IMR-90 (cell line): Measurements from ENCODE around the gene STAB1. TPM values are rescaled to one million over a fixed set of nuclear protein-coding genes. Genes with fewer than 3 reads are reported as not detected.

ENCODE experiments used
- ATAC-seq: fragments of 200-7000 bp; cut with Tn5 transposase; 2 replicates; pipeline ENCODE4 v1.9.1; 2020; ENCODE audit warnings: low read depth, mild to moderate bottlenecking, moderate library complexity
- BruUV-seq: library from RNA; stranded (reverse); fragments of 400-500 nt; replicated peaks from 2 replicates; lab custom pipeline; 2021; lab: Mats Ljungman, UMichigan
- CTCF ChIA-PET: fragments of 300-600 bp; formaldehyde crosslinking; extraction: SDS; loops from one replicate; lab custom pipeline; 2021; ENCODE audit warnings: antibody characterized with exemption; lab: Yijun Ruan, JAX
- POLR2A ChIA-PET: fragments of 300-600 bp; sonication (Branson Sonifier 250); formaldehyde crosslinking; loops from one replicate; lab custom pipeline; 2022; ENCODE audit warnings: antibody characterized with exemption; ENCODE audit not compliant: unreplicated experiment; lab: Charles Lee
- DNase-seq: peaks from one replicate; pipeline ENCODE4 v3.0.0; 2013
- H2AFZ ChIP-seq: replicated peaks from 2 replicates; pipeline ENCODE3; 2013; ENCODE audit warnings: low read length, mild to moderate bottlenecking; ENCODE audit not compliant: poor library complexity
- H2AK5ac ChIP-seq: 2 replicates; pipeline ENCODE4 v1.6.1; 2013; ENCODE audit warnings: low read depth, low read length, inconsistent platforms
- H2AK9ac ChIP-seq: replicated peaks from 2 replicates; pipeline ENCODE3; 2013; ENCODE audit warnings: mild to moderate bottlenecking, low read depth, low read length, moderate library complexity; ENCODE audit not compliant: poor library complexity
- H2BK120ac ChIP-seq: 2 replicates; pipeline ENCODE4 v1.6.1; 2013; ENCODE audit warnings: low read depth, low read length, inconsistent platforms
- H2BK15ac ChIP-seq: 3 replicates; pipeline ENCODE4 v1.6.1; 2013; ENCODE audit warnings: low read depth, low read length, inconsistent platforms
- H2BK20ac ChIP-seq: 2 replicates; pipeline ENCODE4 v1.6.1; 2013; ENCODE audit warnings: low read depth, mild to moderate bottlenecking, inconsistent platforms, low read length, moderate library complexity
- H2BK5ac ChIP-seq: 2 replicates; pipeline ENCODE4 v1.6.1; 2013; ENCODE audit warnings: mild to moderate bottlenecking, low read depth, low read length, inconsistent platforms; ENCODE audit not compliant: poor library complexity, severe bottlenecking
- H3K14ac ChIP-seq: replicated peaks from 2 replicates; pipeline ENCODE4 v1.6.1; 2013; ENCODE audit warnings: low read depth, low read length, inconsistent platforms
- H3K18ac ChIP-seq: 2 replicates; pipeline ENCODE4 v1.6.1; 2013; ENCODE audit warnings: low read depth, low read length, control low read depth
- H3K23ac ChIP-seq: 2 replicates; pipeline ENCODE4 v1.6.1; 2013; ENCODE audit warnings: low read depth, low read length, inconsistent platforms
- H3K27ac ChIP-seq: 2 replicates; pipeline ENCODE4 v1.5.1; 2013; ENCODE audit warnings: mild to moderate bottlenecking, control low read depth, low read length; ENCODE audit not compliant: insufficient read depth
- H3K27me3 ChIP-seq: 2 replicates; pipeline ENCODE4 v1.6.1; 2013; ENCODE audit warnings: low read length; ENCODE audit not compliant: control insufficient read depth, insufficient read depth
- H3K36me3 ChIP-seq: 2 replicates; pipeline ENCODE4 v1.6.1; 2013; ENCODE audit warnings: low read length, mixed read lengths; ENCODE audit not compliant: control insufficient read depth, insufficient read depth
- H3K4ac ChIP-seq: 2 replicates; pipeline ENCODE4 v1.6.1; 2013; ENCODE audit warnings: low read depth, low read length, inconsistent platforms
- H3K4me1 ChIP-seq: 2 replicates; pipeline ENCODE4 v1.6.1; 2013; ENCODE audit warnings: low read length, mixed read lengths; ENCODE audit not compliant: control insufficient read depth, insufficient read depth
- H3K4me2 ChIP-seq: 2 replicates; pipeline ENCODE4 v1.6.1; 2013; ENCODE audit warnings: low read depth, mild to moderate bottlenecking, control low read depth, low read length, moderate library complexity
- H3K4me3 ChIP-seq: 2 replicates; pipeline ENCODE4 v1.5.1; 2013; ENCODE audit warnings: low read depth, mild to moderate bottlenecking, control low read depth, low read length, moderate library complexity; ENCODE audit not compliant: insufficient read depth
- H3K56ac ChIP-seq: 2 replicates; pipeline ENCODE4 v1.6.1; 2013; ENCODE audit warnings: low read length, inconsistent platforms; ENCODE audit not compliant: insufficient read depth; ENCODE audit errors: extremely low read depth
- H3K79me1 ChIP-seq, 2 experiments: 2 replicates each; pipeline ENCODE4 v1.6.1; 2013; ENCODE audit warnings: low read length in 2 of 2, inconsistent platforms in 1 of 2, low read depth in 1 of 2
- H3K9ac ChIP-seq: 2 replicates; pipeline ENCODE4 v1.6.1; 2013; ENCODE audit warnings: low read depth, low read length, control low read depth
- H3K9me1 ChIP-seq: 2 replicates; pipeline ENCODE4 v1.6.1; 2013; ENCODE audit warnings: low read length, inconsistent platforms; ENCODE audit not compliant: insufficient read depth
- H3K9me3 ChIP-seq: 2 replicates; pipeline ENCODE4 v1.6.1; 2013; ENCODE audit warnings: low read length; ENCODE audit not compliant: control insufficient read depth, insufficient read depth
- H4K20me1 ChIP-seq: 2 replicates; pipeline ENCODE4 v1.6.1; 2013; ENCODE audit warnings: low read length, inconsistent platforms; ENCODE audit not compliant: insufficient read depth
- H4K5ac ChIP-seq: 2 replicates; pipeline ENCODE4 v1.6.1; 2013; ENCODE audit warnings: mild to moderate bottlenecking, low read depth, low read length, control low read depth
- H4K8ac ChIP-seq, 2 experiments: 2 replicates each; pipeline ENCODE4 v1.6.1; 2013; ENCODE audit warnings: low read depth in 2 of 2, low read length in 2 of 2, control low read depth in 1 of 2, inconsistent platforms in 1 of 2
- H4K91ac ChIP-seq: 2 replicates; pipeline ENCODE4 v1.6.1; 2013; ENCODE audit warnings: low read depth, low read length, inconsistent platforms; ENCODE audit not compliant: insufficient read depth
- BHLHE40 ChIP-seq: fragments of 150-350 bp; IDR thresholded peaks from 2 replicates; pipeline ENCODE4 v1.6.1; 2016; ENCODE audit warnings: mild to moderate bottlenecking, low read depth, low read length
- CEBPB ChIP-seq: IDR thresholded peaks from 2 replicates; pipeline ENCODE4 v1.6.1; 2012; ENCODE audit warnings: low read depth, low read length, improper control_type of control experiment
- MAFK ChIP-seq: IDR thresholded peaks from 2 replicates; pipeline ENCODE4 v1.6.1; 2012; ENCODE audit warnings: low read depth, low read length, improper control_type of control experiment
- MAZ ChIP-seq: IDR thresholded peaks from 2 replicates; pipeline ENCODE4 v1.6.1; 2012; ENCODE audit warnings: low read depth, mild to moderate bottlenecking, low read length, improper control_type of control experiment, moderate library complexity, borderline replicate concordance
- RAD21 ChIP-seq: IDR thresholded peaks from 2 replicates; pipeline ENCODE4 v1.6.1; 2012; ENCODE audit warnings: low read length, improper control_type of control experiment
- RFX5 ChIP-seq: IDR thresholded peaks from 2 replicates; pipeline ENCODE4 v1.8.0; 2012; ENCODE audit warnings: low read depth, mild to moderate bottlenecking, low read length, moderate library complexity
- SMC3 ChIP-seq: fragments of 150-350 bp; IDR thresholded peaks from 2 replicates; pipeline ENCODE4 v1.6.1; 2016; ENCODE audit warnings: low read depth, mild to moderate bottlenecking, antibody characterized with exemption, low read length, moderate library complexity
- WGBS, 2 experiments: methylation state at CpG; one replicate each; pipeline versions ENCODE4 v1.1.5 to v1.1.7; 2013; ENCODE audit warnings: missing lambda C conversion rate in 2 of 2; ENCODE audit not compliant: insufficient read length in 1 of 2; ENCODE audit errors: extremely low coverage in 2 of 2; 5-methylcytosine and 5-hydroxymethylcytosine counted together
- dilution Hi-C: fragments of 300-500 bp; cut with HindIII; formaldehyde crosslinking; loops from one replicate; pipeline ENCODE4 v1.14.3; 2018; ENCODE audit warnings: low sequenced_read_pairs; ENCODE audit not compliant: unreplicated experiment
- in situ Hi-C: fragments of 300-500 bp; cut with MboI; formaldehyde crosslinking; loops from 3 replicates; pipeline ENCODE4 v1.14.3; 2019; ENCODE audit warnings: low sequenced_read_pairs, inconsistent platforms, mixed read lengths
- intact Hi-C: fragments of 100-400 bp; cut with micrococcal nuclease; formaldehyde crosslinking; loops from 2 replicates; pipeline ENCODE4 v1.10.0; 2022
- polyA plus RNA-seq, 3 experiments: library from polyadenylated mRNA; depleted of rRNA; stranded (reverse); fragments of >200 nt; gene quantifications; 2 replicates each; pipeline ENCODE4 v1.2.3, GENCODE V29; 2012; ENCODE audit warnings: low replicate concordance in 1 of 3
- total RNA-seq: library from RNA; depleted of rRNA; stranded (reverse); fragments of >200 nt; gene quantifications from 2 replicates; pipeline ENCODE4 v1.2.3, GENCODE V29; 2012
- TF ChIP-seq, protein P1 (sequence below): conservative IDR thresholded peaks from 2 replicates; pipeline ENCODE4 v1.5.1; 2012; ENCODE audit warnings: mild to moderate bottlenecking, low read depth, low read length, improper control_type of control experiment
- TF ChIP-seq, protein P2 (sequence below): fragments of 150-350 bp; IDR thresholded peaks from 2 replicates; pipeline ENCODE4 v1.6.1; 2016; ENCODE audit warnings: low read depth, mild to moderate bottlenecking, low read length, moderate library complexity, borderline replicate concordance

STAB1 gene
- total and polyA plus RNA-seq, 2 of the 4 experiments (the other 2 are of a cell fraction) = not detected

DNA sequence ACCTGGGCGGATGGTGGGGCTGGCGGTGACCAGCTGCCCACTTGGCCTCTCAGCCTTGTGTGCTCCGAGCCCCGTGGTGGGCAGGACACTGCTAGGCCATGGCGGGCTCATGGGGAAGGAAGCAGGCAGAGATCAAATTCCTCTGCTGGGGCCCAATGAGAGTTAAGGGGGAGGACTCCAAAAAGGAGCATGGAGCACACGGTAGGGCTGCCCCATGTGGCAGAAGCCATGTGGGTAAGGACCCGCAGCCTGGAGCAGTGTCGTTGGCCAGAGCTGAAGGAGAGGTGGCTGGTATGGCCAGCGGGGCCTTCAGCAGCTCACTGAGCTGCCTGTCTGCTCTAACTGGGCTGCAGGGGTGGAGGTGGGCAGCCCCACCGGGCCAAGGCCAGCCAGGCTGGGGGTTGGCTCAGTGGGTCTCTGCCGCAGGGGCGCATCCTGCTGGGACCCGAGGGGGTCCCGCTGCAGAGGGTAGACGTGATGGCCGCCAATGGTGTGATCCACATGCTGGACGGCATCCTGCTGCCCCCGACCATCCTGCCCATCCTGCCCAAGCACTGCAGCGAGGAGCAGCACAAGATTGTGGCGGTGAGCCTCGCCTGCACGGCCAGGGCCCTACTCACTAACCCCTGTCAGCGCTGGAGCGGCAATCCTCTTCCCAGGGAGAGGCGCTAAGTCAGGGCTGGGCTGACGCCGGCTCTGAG, 11.3 kb downstream of the STAB1 start:
- Histone ChIP-seq H3K4me2 (no peak overlapping the region), H3K18ac (no peak overlapping the region), H2AFZ (no peak overlapping the region), H2AK5ac (no peak overlapping the region), H3K4ac (no peak overlapping the region), H3K27me3 (peaks cover 19% of the 10 kb centered on the region), H2AK9ac (peak overlapping the region; percentile 81), H2BK15ac (no peak overlapping the region), H3K27ac (no peak overlapping the region), H4K20me1 (no peaks in the 10 kb centered on the region; the same call in none of the 2 replicates), H3K36me3 (no peaks in the 10 kb centered on the region), H4K5ac (no peak overlapping the region), H2BK5ac (no peak overlapping the region), H3K4me1 (peaks cover 3% of the 10 kb centered on the region; the same call in 1 of the 2 replicates), H4K91ac (no peak overlapping the region), H3K9me3 (no peaks in the 10 kb centered on the region), H3K79me1 (no peaks in the 10 kb centered on the region), H2BK20ac (no peak overlapping the region), H3K14ac (no peak overlapping the region), H3K9ac (no peak overlapping the region), H4K8ac (no peak overlapping the region), H2BK120ac (no peak overlapping the region), H3K56ac (no peak overlapping the region), H3K4me3 (no peak overlapping the region), H3K23ac (no peak overlapping the region), H3K9me1 (peaks cover 7% of the 10 kb centered on the region; the same call in 1 of the 2 replicates)
- ATAC-seq (no peak), DNase-seq (no peak)
- intact Hi-C loops (no loop called here), in situ Hi-C loops (no loop called here), dilution Hi-C loops (no loop called here)
- BruUV-seq = no TSS peak
- POLR2A ChIA-PET = no interaction called here
- CTCF ChIA-PET = no interaction called here
- WGBS, 2 experiments = 93% methylated on average over 6 of the region's 27 CpGs; no CpG with 5 or more reads in 1 of the 2 experiments
- TF ChIP-seq MAFK (no peak), RAD21 (no peak), MAZ (no peak), SMC3 (no peak), BHLHE40 (no peak), CEBPB (no peak), RFX5 (no peak)
- TF ChIP-seq, protein P1, sequence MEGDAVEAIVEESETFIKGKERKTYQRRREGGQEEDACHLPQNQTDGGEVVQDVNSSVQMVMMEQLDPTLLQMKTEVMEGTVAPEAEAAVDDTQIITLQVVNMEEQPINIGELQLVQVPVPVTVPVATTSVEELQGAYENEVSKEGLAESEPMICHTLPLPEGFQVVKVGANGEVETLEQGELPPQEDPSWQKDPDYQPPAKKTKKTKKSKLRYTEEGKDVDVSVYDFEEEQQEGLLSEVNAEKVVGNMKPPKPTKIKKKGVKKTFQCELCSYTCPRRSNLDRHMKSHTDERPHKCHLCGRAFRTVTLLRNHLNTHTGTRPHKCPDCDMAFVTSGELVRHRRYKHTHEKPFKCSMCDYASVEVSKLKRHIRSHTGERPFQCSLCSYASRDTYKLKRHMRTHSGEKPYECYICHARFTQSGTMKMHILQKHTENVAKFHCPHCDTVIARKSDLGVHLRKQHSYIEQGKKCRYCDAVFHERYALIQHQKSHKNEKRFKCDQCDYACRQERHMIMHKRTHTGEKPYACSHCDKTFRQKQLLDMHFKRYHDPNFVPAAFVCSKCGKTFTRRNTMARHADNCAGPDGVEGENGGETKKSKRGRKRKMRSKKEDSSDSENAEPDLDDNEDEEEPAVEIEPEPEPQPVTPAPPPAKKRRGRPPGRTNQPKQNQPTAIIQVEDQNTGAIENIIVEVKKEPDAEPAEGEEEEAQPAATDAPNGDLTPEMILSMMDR = no peak
- TF ChIP-seq, protein P2, sequence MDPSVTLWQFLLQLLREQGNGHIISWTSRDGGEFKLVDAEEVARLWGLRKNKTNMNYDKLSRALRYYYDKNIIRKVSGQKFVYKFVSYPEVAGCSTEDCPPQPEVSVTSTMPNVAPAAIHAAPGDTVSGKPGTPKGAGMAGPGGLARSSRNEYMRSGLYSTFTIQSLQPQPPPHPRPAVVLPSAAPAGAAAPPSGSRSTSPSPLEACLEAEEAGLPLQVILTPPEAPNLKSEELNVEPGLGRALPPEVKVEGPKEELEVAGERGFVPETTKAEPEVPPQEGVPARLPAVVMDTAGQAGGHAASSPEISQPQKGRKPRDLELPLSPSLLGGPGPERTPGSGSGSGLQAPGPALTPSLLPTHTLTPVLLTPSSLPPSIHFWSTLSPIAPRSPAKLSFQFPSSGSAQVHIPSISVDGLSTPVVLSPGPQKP = no peak
